ENCODE results near the gene TNFSF12. TPM values are rescaled to one million over a fixed set of nuclear protein-coding genes. Genes with fewer than 3 reads are reported as not detected.
A peak's percentile ranks its signal among the peaks of the same experiment; 100 is the strongest.

The TNFSF12 gene
- total RNA-seq, 1 donor from 2014 or later = 3.4 TPM

DNA sequence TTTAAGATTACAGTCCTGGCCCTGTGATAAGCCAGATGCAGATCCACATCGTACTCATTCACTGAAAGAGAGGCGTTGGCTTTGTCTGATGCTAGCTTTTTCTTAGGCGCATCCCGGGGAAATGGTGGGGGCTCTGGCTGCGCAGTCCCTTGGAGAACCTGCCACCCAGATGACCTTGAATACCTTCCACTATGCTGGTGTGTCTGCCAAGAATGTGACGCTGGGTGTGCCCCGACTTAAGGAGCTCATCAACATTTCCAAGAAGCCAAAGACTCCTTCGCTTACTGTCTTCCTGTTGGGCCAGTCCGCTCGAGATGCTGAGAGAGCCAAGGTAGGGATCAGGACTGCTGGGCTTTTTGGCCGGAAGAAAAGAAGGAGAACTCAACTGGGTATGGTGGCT, 40.7 kb upstream of the TNFSF12 start:
- Mint-ChIP-seq H3K4me1 (ENCODE audit: low read depth, unreplicated experiment) (peaks cover 1% of the 10 kb centered on the region), H3K27me3 (ENCODE audit: low read depth, unreplicated experiment) (no peaks in the 10 kb centered on the region), H3K36me3 (ENCODE audit: low read depth, unreplicated experiment) (peaks cover 23% of the 10 kb centered on the region), H3K9me3 (ENCODE audit: unreplicated experiment) (no peaks in the 10 kb centered on the region), H3K27ac (ENCODE audit: unreplicated experiment) (no peak overlapping the region), H3K4me3 (ENCODE audit: unreplicated experiment) (no peak overlapping the region)
- Histone ChIP-seq H4K20me1 (ENCODE audit: insufficient read depth, low read length) (peaks cover 47% of the 10 kb centered on the region), H3K27ac (ENCODE audit: low read depth, low read length) (no peak overlapping the region), H3K4me2 (ENCODE audit: low read length) (no peak overlapping the region), H2AFZ (ENCODE audit: low read depth, low read length) (no peak overlapping the region), H3K79me2 (ENCODE audit: insufficient read depth, low read length) (peaks cover 8% of the 10 kb centered on the region), H3K9me3 (ENCODE audit: insufficient read depth, low read depth, low read length) (no peaks in the 10 kb centered on the region), H3K36me3 (ENCODE audit: insufficient read depth, low read length) (peaks cover 56% of the 10 kb centered on the region), H3K9ac (ENCODE audit: low read length) (no peak overlapping the region), H3K4me1 (ENCODE audit: insufficient read depth, low read length) (no peaks in the 10 kb centered on the region), H3K4me3 (ENCODE audit: insufficient read depth, low read depth, low read length) (no peak overlapping the region), H3K27me3 (ENCODE audit: insufficient read depth, low read length) (no peaks in the 10 kb centered on the region)
- TF ChIP-seq, protein P1, sequence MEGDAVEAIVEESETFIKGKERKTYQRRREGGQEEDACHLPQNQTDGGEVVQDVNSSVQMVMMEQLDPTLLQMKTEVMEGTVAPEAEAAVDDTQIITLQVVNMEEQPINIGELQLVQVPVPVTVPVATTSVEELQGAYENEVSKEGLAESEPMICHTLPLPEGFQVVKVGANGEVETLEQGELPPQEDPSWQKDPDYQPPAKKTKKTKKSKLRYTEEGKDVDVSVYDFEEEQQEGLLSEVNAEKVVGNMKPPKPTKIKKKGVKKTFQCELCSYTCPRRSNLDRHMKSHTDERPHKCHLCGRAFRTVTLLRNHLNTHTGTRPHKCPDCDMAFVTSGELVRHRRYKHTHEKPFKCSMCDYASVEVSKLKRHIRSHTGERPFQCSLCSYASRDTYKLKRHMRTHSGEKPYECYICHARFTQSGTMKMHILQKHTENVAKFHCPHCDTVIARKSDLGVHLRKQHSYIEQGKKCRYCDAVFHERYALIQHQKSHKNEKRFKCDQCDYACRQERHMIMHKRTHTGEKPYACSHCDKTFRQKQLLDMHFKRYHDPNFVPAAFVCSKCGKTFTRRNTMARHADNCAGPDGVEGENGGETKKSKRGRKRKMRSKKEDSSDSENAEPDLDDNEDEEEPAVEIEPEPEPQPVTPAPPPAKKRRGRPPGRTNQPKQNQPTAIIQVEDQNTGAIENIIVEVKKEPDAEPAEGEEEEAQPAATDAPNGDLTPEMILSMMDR (IDR thresholded peaks at IDR 0.05; ENCODE audit: insufficient read depth, low read depth, low read length) = no peak
- TF ChIP-seq EZH2 (IDR thresholded peaks at IDR 0.05; ENCODE audit: insufficient read depth, low read length) = no peak
- DNase-seq (ENCODE audit: low read depth) = no peak
- FAIRE-seq = no peak

DNA sequence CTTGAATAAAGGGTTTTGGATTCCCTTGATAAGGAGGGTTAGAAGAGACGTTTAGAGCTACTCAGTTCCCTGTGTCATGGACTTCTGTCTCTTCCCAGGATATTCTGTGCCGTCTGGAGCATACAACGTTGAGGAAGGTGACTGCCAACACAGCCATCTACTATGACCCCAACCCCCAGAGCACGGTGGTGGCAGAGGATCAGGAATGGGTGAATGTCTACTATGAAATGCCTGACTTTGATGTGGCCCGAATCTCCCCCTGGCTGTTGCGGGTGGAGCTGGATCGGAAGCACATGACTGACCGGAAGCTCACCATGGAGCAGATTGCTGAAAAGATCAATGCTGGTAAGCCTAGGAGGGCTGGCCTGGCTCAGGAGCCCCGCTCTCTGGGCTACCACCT, 40.0 kb upstream of the TNFSF12 start:
- Histone ChIP-seq H3K9me3 (ENCODE audit: insufficient read depth, low read depth, low read length) (no peaks in the 10 kb centered on the region), H3K79me2 (ENCODE audit: insufficient read depth, low read length) (peaks cover 8% of the 10 kb centered on the region), H3K4me1 (ENCODE audit: insufficient read depth, low read length) (no peaks in the 10 kb centered on the region), H4K20me1 (ENCODE audit: insufficient read depth, low read length) (peaks cover 47% of the 10 kb centered on the region), H3K9ac (ENCODE audit: low read length) (no peak overlapping the region), H3K4me3 (ENCODE audit: insufficient read depth, low read depth, low read length) (no peak overlapping the region), H2AFZ (ENCODE audit: low read depth, low read length) (no peak overlapping the region), H3K27ac (ENCODE audit: low read depth, low read length) (no peak overlapping the region), H3K4me2 (ENCODE audit: low read length) (no peak overlapping the region), H3K27me3 (ENCODE audit: insufficient read depth, low read length) (no peaks in the 10 kb centered on the region), H3K36me3 (ENCODE audit: insufficient read depth, low read length) (peaks cover 54% of the 10 kb centered on the region)
- Mint-ChIP-seq H3K4me1 (ENCODE audit: low read depth, unreplicated experiment) (peaks cover 1% of the 10 kb centered on the region), H3K36me3 (ENCODE audit: low read depth, unreplicated experiment) (peaks cover 19% of the 10 kb centered on the region), H3K4me3 (ENCODE audit: unreplicated experiment) (peak overlapping the region; percentile 27), H3K27ac (ENCODE audit: unreplicated experiment) (no peak overlapping the region), H3K27me3 (ENCODE audit: low read depth, unreplicated experiment) (no peaks in the 10 kb centered on the region), H3K9me3 (ENCODE audit: unreplicated experiment) (no peaks in the 10 kb centered on the region)
- no peak for TF ChIP-seq EZH2 (IDR thresholded peaks at IDR 0.05; ENCODE audit: insufficient read depth, low read length)
- TF ChIP-seq, protein P1 (IDR thresholded peaks at IDR 0.05; ENCODE audit: insufficient read depth, low read depth, low read length) = no peak
- DNase-seq (ENCODE audit: low read depth) (no peak), FAIRE-seq (no peak)

DNA sequence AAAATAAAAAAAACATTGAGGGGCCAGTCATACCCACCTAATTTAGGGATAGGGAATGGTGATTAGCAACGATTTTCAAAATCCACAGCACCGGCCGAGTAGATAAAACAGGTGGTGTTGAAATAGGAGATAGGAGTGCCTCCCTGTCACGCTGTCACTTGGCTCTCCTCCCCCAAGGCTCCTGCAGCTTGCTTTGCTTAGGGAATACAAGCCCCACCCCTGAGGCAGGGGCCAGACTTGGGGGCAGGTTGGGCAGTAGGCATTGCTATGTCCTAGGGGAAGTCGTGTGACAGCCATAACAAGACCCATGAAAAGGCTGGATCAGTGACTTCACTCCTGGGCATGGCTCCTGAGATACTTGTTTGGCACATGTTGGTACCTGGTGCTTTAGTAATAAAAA, 38.9 kb upstream of the TNFSF12 start:
- no peak overlapping the region for H2AFZ ChIP-seq (ENCODE audit: low read depth, low read length)
- DNase-seq (ENCODE audit: low read depth) (no peak), FAIRE-seq (no peak)
- H3K9ac ChIP-seq (ENCODE audit: low read length) = no peak overlapping the region
- no peak overlapping the region for H3K4me3 Mint-ChIP-seq (ENCODE audit: unreplicated experiment)
- H3K9me3 ChIP-seq (ENCODE audit: insufficient read depth, low read depth, low read length) = no peaks in the 10 kb centered on the region
- TF ChIP-seq, protein P1 (IDR thresholded peaks at IDR 0.05; ENCODE audit: insufficient read depth, low read depth, low read length) = no peak
- no peak for TF ChIP-seq EZH2 (IDR thresholded peaks at IDR 0.05; ENCODE audit: insufficient read depth, low read length)
- H3K27ac Mint-ChIP-seq (ENCODE audit: unreplicated experiment) = no peak overlapping the region
- peaks cover 8% of the 10 kb centered on the region for H3K79me2 ChIP-seq (ENCODE audit: insufficient read depth, low read length)
- peaks cover 26% of the 10 kb centered on the region for H3K36me3 Mint-ChIP-seq (ENCODE audit: low read depth, unreplicated experiment)
- no peak overlapping the region for H3K4me2 ChIP-seq (ENCODE audit: low read length)
- peaks cover 45% of the 10 kb centered on the region for H4K20me1 ChIP-seq (ENCODE audit: insufficient read depth, low read length)
- peaks cover 48% of the 10 kb centered on the region for H3K36me3 ChIP-seq (ENCODE audit: insufficient read depth, low read length)
- H3K4me1 Mint-ChIP-seq (ENCODE audit: low read depth, unreplicated experiment) = peaks cover 1% of the 10 kb centered on the region
- H3K27me3 ChIP-seq (ENCODE audit: insufficient read depth, low read length) = no peaks in the 10 kb centered on the region
- H3K27me3 Mint-ChIP-seq (ENCODE audit: low read depth, unreplicated experiment) = no peaks in the 10 kb centered on the region
- H3K4me1 ChIP-seq (ENCODE audit: insufficient read depth, low read length) = no peaks in the 10 kb centered on the region
- H3K4me3 ChIP-seq (ENCODE audit: insufficient read depth, low read depth, low read length) = no peak overlapping the region
- no peak overlapping the region for H3K27ac ChIP-seq (ENCODE audit: low read depth, low read length)
- H3K9me3 Mint-ChIP-seq (ENCODE audit: unreplicated experiment) = no peaks in the 10 kb centered on the region
